Measurements from ENCODE around the gene AIMP1. TPM values are rescaled to one million over a fixed set of nuclear protein-coding genes. Genes with fewer than 3 reads are reported as not detected.

AIMP1 gene
- total RNA-seq, 6 experiments from 2014 or later = 64.7 to 74.9 (median 70.8) TPM

DNA sequence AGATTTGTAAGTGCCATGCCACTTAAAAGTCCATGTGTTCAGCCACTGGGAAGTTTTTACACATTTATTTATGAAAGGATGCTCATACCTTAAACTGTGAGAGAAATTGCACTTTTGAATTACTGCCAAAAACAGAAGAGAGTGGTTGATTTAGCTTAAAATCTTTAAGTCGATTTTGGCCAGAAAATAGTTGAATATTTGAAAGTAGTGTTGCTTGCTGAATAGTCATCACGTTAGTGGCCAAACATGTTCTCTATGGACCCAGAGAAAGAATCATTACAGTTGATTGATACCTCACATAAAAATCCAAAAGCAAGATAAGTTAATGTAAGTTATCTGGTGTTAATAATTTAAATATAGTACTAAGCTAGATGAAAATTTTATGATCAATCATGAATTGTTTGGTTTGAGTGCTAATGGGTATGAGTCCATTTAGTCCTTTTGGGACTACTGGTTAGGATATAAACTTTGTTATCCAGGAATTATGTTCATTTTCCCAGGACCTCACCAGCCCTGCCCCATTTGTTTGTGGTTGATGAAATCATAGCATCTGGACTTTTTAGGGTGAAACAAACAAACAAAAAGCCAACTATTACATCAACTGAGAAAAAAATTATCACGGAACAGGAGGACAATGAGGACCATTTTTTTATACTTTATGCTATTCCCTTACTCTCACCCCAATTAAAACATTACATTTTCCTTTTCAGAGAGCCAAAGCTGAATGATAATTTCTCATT lies 45.9 kb downstream of the AIMP1 start:
- no peak overlapping the region for H3K4me3 Mint-ChIP-seq
- H3K27me3 Mint-ChIP-seq (ENCODE audit: insufficient read depth) = no peaks in the 10 kb centered on the region
- no peak overlapping the region for H3K27ac Mint-ChIP-seq
- peaks cover 77% of the 10 kb centered on the region for H3K4me1 Mint-ChIP-seq (ENCODE audit: low read depth)
- TF ChIP-seq, protein P1, sequence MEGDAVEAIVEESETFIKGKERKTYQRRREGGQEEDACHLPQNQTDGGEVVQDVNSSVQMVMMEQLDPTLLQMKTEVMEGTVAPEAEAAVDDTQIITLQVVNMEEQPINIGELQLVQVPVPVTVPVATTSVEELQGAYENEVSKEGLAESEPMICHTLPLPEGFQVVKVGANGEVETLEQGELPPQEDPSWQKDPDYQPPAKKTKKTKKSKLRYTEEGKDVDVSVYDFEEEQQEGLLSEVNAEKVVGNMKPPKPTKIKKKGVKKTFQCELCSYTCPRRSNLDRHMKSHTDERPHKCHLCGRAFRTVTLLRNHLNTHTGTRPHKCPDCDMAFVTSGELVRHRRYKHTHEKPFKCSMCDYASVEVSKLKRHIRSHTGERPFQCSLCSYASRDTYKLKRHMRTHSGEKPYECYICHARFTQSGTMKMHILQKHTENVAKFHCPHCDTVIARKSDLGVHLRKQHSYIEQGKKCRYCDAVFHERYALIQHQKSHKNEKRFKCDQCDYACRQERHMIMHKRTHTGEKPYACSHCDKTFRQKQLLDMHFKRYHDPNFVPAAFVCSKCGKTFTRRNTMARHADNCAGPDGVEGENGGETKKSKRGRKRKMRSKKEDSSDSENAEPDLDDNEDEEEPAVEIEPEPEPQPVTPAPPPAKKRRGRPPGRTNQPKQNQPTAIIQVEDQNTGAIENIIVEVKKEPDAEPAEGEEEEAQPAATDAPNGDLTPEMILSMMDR (IDR thresholded peaks at IDR 0.05) = no peak
- 0 out of 2 replicates have a peak, but pooled peaks cover 3% of the 10 kb centered on the region for H3K36me3 Mint-ChIP-seq (ENCODE audit: low read depth)
- no peaks in the 10 kb centered on the region for H3K9me3 Mint-ChIP-seq
- no peak for DNase-seq

DNA sequence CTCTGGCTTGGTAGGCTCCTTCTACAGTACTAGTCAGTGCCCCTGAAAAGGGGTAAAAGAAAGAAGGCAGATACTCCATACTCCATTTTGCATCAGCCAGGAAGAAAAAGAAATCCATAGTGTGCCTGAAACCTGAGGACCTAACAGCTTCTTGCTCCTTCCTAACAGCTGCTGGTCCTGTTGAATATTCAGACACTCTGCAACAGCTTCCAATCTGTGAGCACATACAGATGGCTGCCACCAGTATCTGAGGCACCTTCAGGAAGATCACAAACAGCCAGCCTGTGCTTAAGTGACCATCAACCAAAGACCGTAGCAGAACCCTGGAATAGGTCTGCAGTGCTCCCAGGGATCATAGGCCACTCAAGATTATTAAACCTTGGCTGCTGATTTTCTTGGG lies 47.9 kb downstream of the AIMP1 start:
- Mint-ChIP-seq H3K36me3 (ENCODE audit: low read depth) (no peaks in the 10 kb centered on the region), H3K4me1 (ENCODE audit: low read depth) (peaks cover 66% of the 10 kb centered on the region), H3K4me3 (no peak overlapping the region), H3K27me3 (ENCODE audit: insufficient read depth) (no peaks in the 10 kb centered on the region), H3K27ac (peak overlapping the region; percentile 54), H3K9me3 (no peaks in the 10 kb centered on the region)
- TF ChIP-seq, protein P1 (IDR thresholded peaks at IDR 0.05) = no peak
- DNase-seq = no peak

DNA sequence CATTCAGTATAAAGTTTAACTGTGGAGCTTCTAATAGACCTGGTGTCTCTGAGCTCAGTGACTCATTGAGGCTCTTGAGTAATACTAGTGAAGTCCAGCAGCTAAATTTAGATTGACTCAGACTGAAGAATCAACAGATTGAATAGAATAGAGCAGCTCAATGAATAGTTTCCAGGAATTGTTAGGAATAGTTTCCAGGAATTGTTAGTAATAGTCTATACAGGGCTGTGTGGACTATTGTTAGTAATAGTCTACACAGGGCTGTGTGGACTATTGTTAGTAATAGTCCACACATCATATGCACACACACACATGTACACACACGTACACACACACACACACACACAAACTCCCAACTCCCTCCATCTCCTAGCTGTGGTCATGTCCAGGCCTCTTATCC lies 49.3 kb downstream of the AIMP1 start:
- DNase-seq = peak; percentile 92
- peaks cover 73% of the 10 kb centered on the region for H3K4me1 Mint-ChIP-seq (ENCODE audit: low read depth)
- peak overlapping the region; percentile 87 for H3K27ac Mint-ChIP-seq
- H3K27me3 Mint-ChIP-seq (ENCODE audit: insufficient read depth) = no peaks in the 10 kb centered on the region
- H3K36me3 Mint-ChIP-seq (ENCODE audit: low read depth) = no peaks in the 10 kb centered on the region
- peak overlapping the region; percentile 58 for H3K4me3 Mint-ChIP-seq
- H3K9me3 Mint-ChIP-seq = no peaks in the 10 kb centered on the region
- TF ChIP-seq, protein P1 (IDR thresholded peaks at IDR 0.05) = no peak

DNA sequence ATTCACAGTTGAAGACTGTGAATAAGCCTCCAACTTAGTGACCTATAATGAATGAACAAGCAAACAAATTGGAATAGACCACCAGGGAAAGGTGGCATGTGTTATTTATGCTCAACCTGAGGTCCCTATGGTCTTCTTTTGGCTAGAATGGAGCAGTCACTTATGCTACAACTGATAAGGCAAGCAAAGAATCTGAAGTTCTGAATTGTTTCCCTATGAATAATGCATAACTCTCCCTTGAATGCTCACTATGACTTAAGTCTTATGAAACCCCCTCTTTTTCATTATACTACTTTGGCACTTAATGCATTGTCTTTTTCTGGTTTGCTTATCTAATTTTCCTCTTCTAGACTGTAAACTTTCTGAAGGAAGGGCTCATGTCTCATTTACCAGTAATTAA lies 49.7 kb downstream of the AIMP1 start:
- DNase-seq = peak; percentile 25
- Mint-ChIP-seq H3K4me1 (ENCODE audit: low read depth) (peaks cover 72% of the 10 kb centered on the region), H3K4me3 (peak overlapping the region; percentile 58), H3K27me3 (ENCODE audit: insufficient read depth) (no peaks in the 10 kb centered on the region), H3K9me3 (no peaks in the 10 kb centered on the region), H3K36me3 (ENCODE audit: low read depth) (no peaks in the 10 kb centered on the region), H3K27ac (peak overlapping the region; percentile 87)
- TF ChIP-seq, protein P1 (IDR thresholded peaks at IDR 0.05) = no peak

DNA sequence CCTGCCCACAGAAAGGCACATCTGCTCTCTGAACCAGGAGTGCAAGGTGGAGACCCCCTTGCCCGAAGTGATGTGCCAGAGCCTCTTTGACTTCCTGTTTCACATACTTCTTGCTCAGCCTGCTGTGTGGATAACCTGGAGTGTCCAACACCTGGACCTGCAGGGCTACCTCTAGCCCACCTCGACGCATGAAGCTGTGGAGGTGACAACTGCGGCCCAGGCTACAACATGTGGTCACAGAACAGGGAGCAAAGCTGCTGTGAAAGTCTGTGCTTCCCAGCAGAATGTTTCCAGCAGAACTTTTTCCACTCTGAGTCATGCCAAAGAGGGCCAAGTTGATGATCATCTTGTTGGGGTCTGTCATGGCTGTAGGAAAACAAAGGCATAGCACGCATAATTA lies 50.7 kb downstream of the AIMP1 start:
- TF ChIP-seq, protein P1 (IDR thresholded peaks at IDR 0.05) = no peak
- H3K27me3 Mint-ChIP-seq (ENCODE audit: insufficient read depth) = no peaks in the 10 kb centered on the region
- no peak overlapping the region for H3K27ac Mint-ChIP-seq
- no peaks in the 10 kb centered on the region for H3K36me3 Mint-ChIP-seq (ENCODE audit: low read depth)
- H3K4me3 Mint-ChIP-seq = no peak overlapping the region
- no peak for DNase-seq
- peaks cover 69% of the 10 kb centered on the region for H3K4me1 Mint-ChIP-seq (ENCODE audit: low read depth)
- H3K9me3 Mint-ChIP-seq = no peaks in the 10 kb centered on the region

Data from HFFc6 (cell line).